Kidney (tissue), 14 donors: Measurements from ENCODE around the gene CNKSR1. TPM values are rescaled to one million over a fixed set of nuclear protein-coding genes. Genes with fewer than 3 reads are reported as not detected.

Source experiments
- DNase-seq, 5 donors: peaks; one replicate each; pipeline ENCODE4 v3.0.0-alpha.2; 2013 to 2020
- FAIRE-seq: peaks from 2 replicates; lab custom pipeline; 2012; peaks lifted over from hg19 to GRCh38; lab: Jason Lieb, UNC
- H3K27ac ChIP-seq, 2 donors: one replicate each; pipeline ENCODE4 v1.7.0; 2013; ENCODE audit warnings: low read depth in 2 of 2, low read length in 2 of 2, inconsistent platforms in 1 of 2
- H3K27me3 ChIP-seq: one replicate; pipeline ENCODE4 v1.7.1; 2013; ENCODE audit warnings: low read length, inconsistent platforms; ENCODE audit not compliant: control insufficient read depth, insufficient read depth
- H3K36me3 ChIP-seq, 3 donors: one replicate each; pipeline versions ENCODE4 v1.7.0 to v1.7.1; 2013; ENCODE audit warnings: low read length in 3 of 3, control low read depth in 1 of 3, inconsistent platforms in 1 of 3; ENCODE audit not compliant: insufficient read depth in 3 of 3, control insufficient read depth in 2 of 3
- H3K4me1 ChIP-seq, 3 donors: one replicate each; pipeline versions ENCODE4 v1.7.0 to v1.7.1; 2013; ENCODE audit warnings: low read length in 3 of 3, inconsistent platforms in 1 of 3, low read depth in 1 of 3; ENCODE audit not compliant: control insufficient read depth in 2 of 3, insufficient read depth in 2 of 3
- H3K4me3 ChIP-seq, 3 donors: one replicate each; pipeline versions ENCODE4 v1.7.0 to v1.8.1; 2013; ENCODE audit warnings: low read length in 3 of 3, control low read depth in 1 of 3, inconsistent platforms in 1 of 3
- H3K9ac ChIP-seq, 3 donors: one replicate each; pipeline versions ENCODE4 v1.7.0 to v1.7.1; 2013; ENCODE audit warnings: low read length in 3 of 3, control low read depth in 1 of 3, inconsistent platforms in 1 of 3
- H3K9me3 ChIP-seq, 3 donors: one replicate each; pipeline versions ENCODE4 v1.7.0 to v1.7.1; 2013; ENCODE audit warnings: low read length in 3 of 3, control low read depth in 1 of 3, inconsistent platforms in 1 of 3; ENCODE audit not compliant: control insufficient read depth in 2 of 3, insufficient read depth in 1 of 3
- intact Hi-C: fragments of 100-400 bp; cut with DNase I; formaldehyde crosslinking; loops from one replicate; pipeline ENCODE4 v1.11.1; 2022
- polyA plus RNA-seq: library from polyadenylated mRNA; stranded (reverse); fragments of 350-450 nt; fragmentation: Illumina TruSeq; extraction: RNeasy Lipid Tissue Mini Kit (QIAGEN cat#74804); gene quantifications from one replicate; pipeline ENCODE4 v1.2.3, GENCODE V29; 2014; ENCODE audit warnings: low read depth, low replicate concordance; ENCODE audit not compliant: insufficient read depth
- total RNA-seq: library from RNA; stranded (reverse); fragmentation: NEBNext Ultra II Directional; extraction: Animal tissue kit (Norgen Biotek cat#: 25700); gene quantifications from one replicate; pipeline ENCODE4 v1.2.1, GENCODE V29; 2021
- TF ChIP-seq, protein P1 (sequence below): IDR thresholded peaks from 3 replicates; pipeline ENCODE4 v1.5.1; 2012; ENCODE audit warnings: mild to moderate bottlenecking, moderate library complexity, borderline replicate concordance; ENCODE audit not compliant: insufficient read depth; ENCODE audit errors: extremely low read depth
- donor health status: control.
- donor health status: control.
- donor health status: control.
- donor health status: control.
- donor health status: control.
- donor health status: DM: yes; HTN: yes; CAD: no.
- donor health status: Normal renal cell carcinoma (clear cell type).

The CNKSR1 gene
- total and polyA plus RNA-seq, 2 donors from 2014 or later, result 8.8 to 19.7 TPM

DNA sequence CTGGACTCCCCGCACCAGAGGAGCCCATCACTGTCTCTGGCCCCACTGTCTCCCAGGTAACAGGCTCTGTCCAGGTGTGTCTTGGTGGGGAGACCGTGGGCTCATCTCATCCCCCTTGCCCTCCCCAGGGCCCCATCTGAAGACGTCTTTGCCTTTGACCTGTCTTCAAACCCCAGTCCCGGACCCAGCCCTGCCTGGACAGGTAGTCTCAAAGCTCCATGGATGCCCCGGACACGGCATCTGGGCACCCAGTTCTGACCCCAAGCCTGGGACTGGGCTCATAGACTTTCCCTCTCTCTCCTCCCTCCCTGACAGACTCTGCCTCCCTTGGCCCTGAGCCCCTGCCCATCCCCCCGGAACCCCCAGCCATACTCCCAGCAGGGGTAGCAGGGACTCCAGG, 6.8 kb downstream of the CNKSR1 start:
- no peak for DNase-seq
- FAIRE-seq, result no peak
- Histone ChIP-seq H3K4me3 (no peak overlapping the region), H3K4me1 (no peaks in the 10 kb centered on the region), H3K9me3 (no peaks in the 10 kb centered on the region), H3K36me3 (no peaks in the 10 kb centered on the region), H3K27ac (no peak overlapping the region), H3K27me3 (no peaks in the 10 kb centered on the region), H3K9ac (no peak overlapping the region)
- TF ChIP-seq, protein P1, sequence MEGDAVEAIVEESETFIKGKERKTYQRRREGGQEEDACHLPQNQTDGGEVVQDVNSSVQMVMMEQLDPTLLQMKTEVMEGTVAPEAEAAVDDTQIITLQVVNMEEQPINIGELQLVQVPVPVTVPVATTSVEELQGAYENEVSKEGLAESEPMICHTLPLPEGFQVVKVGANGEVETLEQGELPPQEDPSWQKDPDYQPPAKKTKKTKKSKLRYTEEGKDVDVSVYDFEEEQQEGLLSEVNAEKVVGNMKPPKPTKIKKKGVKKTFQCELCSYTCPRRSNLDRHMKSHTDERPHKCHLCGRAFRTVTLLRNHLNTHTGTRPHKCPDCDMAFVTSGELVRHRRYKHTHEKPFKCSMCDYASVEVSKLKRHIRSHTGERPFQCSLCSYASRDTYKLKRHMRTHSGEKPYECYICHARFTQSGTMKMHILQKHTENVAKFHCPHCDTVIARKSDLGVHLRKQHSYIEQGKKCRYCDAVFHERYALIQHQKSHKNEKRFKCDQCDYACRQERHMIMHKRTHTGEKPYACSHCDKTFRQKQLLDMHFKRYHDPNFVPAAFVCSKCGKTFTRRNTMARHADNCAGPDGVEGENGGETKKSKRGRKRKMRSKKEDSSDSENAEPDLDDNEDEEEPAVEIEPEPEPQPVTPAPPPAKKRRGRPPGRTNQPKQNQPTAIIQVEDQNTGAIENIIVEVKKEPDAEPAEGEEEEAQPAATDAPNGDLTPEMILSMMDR, result no peak
- intact Hi-C loops, result no loop called here

DNA sequence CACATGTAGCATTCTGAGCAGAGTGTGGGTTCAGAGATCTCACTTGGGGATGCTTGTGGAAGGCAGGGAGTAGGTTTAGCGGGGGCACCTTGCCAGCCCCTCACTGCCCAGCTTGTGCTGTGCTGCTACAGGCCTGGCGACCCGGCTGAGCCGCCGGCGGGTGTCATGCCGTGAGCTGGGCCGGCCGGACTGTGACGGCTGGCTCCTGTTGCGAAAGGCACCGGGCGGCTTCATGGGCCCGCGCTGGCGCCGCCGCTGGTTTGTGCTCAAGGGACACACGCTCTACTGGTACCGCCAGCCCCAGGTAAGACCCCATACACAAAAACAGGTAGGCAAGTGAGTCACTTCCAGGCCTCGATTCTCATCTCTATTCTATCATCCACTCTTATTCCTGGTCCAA, 7.6 kb downstream of the CNKSR1 start:
- TF ChIP-seq, protein P1, result no peak
- no peak for FAIRE-seq
- H3K9ac ChIP-seq, result no peak overlapping the region
- H3K27me3 ChIP-seq, result no peaks in the 10 kb centered on the region
- no peak overlapping the region for H3K4me3 ChIP-seq
- H3K36me3 ChIP-seq, result no peaks in the 10 kb centered on the region
- H3K9me3 ChIP-seq, result no peaks in the 10 kb centered on the region
- no peak overlapping the region for H3K27ac ChIP-seq
- intact Hi-C loops, result no loop called here
- DNase-seq, result no peak
- H3K4me1 ChIP-seq, result no peaks in the 10 kb centered on the region

DNA sequence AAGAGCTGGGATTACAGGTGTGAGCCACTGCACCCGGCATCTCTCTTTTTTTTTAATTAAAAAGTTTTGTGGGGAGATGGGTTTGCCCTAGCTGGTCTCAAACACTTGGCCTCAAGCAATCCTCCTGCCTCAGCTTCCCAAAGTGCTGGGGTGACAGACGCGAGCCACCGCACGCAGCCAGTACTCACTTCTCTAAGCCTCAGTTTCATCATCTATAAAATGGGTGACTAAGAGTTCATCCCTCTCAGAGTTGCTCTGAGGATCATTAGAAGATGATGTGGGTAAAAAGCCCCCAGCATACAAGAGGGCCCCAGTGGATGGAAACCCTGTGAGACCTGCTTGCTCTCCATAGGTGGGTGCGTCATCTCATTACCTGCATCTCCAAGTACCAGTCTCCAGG, 10.6 kb downstream of the CNKSR1 start:
- H3K36me3 ChIP-seq, result no peaks in the 10 kb centered on the region
- FAIRE-seq (no peak), DNase-seq (no peak)
- H3K27ac ChIP-seq, result no peak overlapping the region
- H3K27me3 ChIP-seq, result no peaks in the 10 kb centered on the region
- no peaks in the 10 kb centered on the region for H3K9me3 ChIP-seq
- H3K4me1 ChIP-seq, result no peaks in the 10 kb centered on the region
- TF ChIP-seq, protein P1, result no peak
- no peak overlapping the region for H3K9ac ChIP-seq
- intact Hi-C loops, result no loop called here
- H3K4me3 ChIP-seq, result no peak overlapping the region

DNA sequence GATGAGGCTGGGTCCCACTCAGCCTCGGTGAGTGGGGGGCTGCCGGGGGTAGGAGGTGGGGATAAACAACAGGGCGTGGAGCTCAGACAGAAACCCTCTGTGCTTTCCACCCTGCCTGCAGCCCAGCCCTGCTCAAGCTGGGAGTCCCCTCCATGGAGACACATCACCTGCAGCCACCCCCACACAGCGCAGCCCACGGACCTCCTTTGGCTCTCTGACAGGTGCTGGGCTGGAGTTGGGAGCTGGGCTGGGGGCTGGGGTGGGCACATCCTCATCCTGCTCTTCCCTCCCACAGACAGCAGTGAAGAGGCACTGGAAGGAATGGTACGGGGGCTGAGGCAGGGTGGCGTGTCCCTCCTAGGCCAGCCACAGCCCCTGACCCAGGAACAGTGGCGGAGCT, 11.2 kb downstream of the CNKSR1 start:
- FAIRE-seq (no peak), DNase-seq (no peak)

More for the DNA sequence above, 11.2 kb downstream of the CNKSR1 start:
- no peak overlapping the region for H3K27ac ChIP-seq
- H3K27me3 ChIP-seq, result no peaks in the 10 kb centered on the region
- H3K4me3 ChIP-seq, result no peak overlapping the region
- no peaks in the 10 kb centered on the region for H3K36me3 ChIP-seq
- TF ChIP-seq, protein P1, result no peak
- H3K9me3 ChIP-seq, result no peaks in the 10 kb centered on the region
- no peak overlapping the region for H3K9ac ChIP-seq
- intact Hi-C loops, result no loop called here
- H3K4me1 ChIP-seq, result no peaks in the 10 kb centered on the region
